Activated CD4-positive, alpha-beta memory T cell treated with anti-CD3 and anti-CD28 coated beads, Interleukin-2, amount 10 ng/mL, durations not matched to agents 7 days and 5 days (primary cell): ENCODE measurements around the gene PPP1R12B. TPM values are rescaled to one million over a fixed set of nuclear protein-coding genes. Genes with fewer than 3 reads are reported as not detected.

Experiments used
- CTCF ChIA-PET: fragments of 350-600 bp; sonication (Branson Sonifier 250); formaldehyde crosslinking; loops from one replicate; lab custom pipeline; 2021; ENCODE audit warnings: antibody characterized with exemption, inconsistent platforms; lab: Charles Lee
- POLR2A ChIA-PET: fragments of 350-600 bp; sonication (Branson Sonifier 250); formaldehyde crosslinking; loops from one replicate; lab custom pipeline; 2021; ENCODE audit warnings: antibody characterized with exemption; lab: Charles Lee
- DNase-seq: peaks from one replicate; pipeline ENCODE4 v3.0.0-alpha.2; 2020
- H3K27ac Mint-ChIP-seq: one replicate; pipeline ENCODE4 v1.8.0; 2021; ENCODE audit warnings: mild to moderate bottlenecking, mixed read lengths
- H3K27me3 Mint-ChIP-seq: one replicate; pipeline ENCODE4 v1.8.0; 2021; ENCODE audit warnings: mixed read lengths
- H3K36me3 Mint-ChIP-seq: one replicate; pipeline ENCODE4 v1.8.0; 2021; ENCODE audit warnings: low read depth, mixed read lengths
- H3K4me1 Mint-ChIP-seq: one replicate; pipeline ENCODE4 v1.8.0; 2021; ENCODE audit warnings: mixed read lengths
- H3K4me3 Mint-ChIP-seq: one replicate; pipeline ENCODE4 v1.8.0; 2021; ENCODE audit warnings: mild to moderate bottlenecking, mixed read lengths
- H3K9me3 Mint-ChIP-seq: one replicate; pipeline ENCODE4 v1.8.0; 2021; ENCODE audit warnings: mixed read lengths
- total RNA-seq, 2 experiments: library from RNA; stranded (reverse); gene quantifications; one replicate each; pipeline ENCODE4 v1.2.3, GENCODE V29; 2021

The PPP1R12B gene
- total RNA-seq, 2 experiments from 2014 or later = 16.7 to 20.0 TPM

GRCh38 chr1:202561726-202562443 is 213.4 kb downstream of the PPP1R12B start:
- Mint-ChIP-seq H3K9me3 (no peaks in the 10 kb centered on the region), H3K27ac (no peak overlapping the region), H3K4me1 (peaks cover 13% of the 10 kb centered on the region), H3K36me3 (no peaks in the 10 kb centered on the region), H3K4me3 (no peak overlapping the region), H3K27me3 (no peaks in the 10 kb centered on the region)
- DNase-seq = no peak
- ChIA-PET POLR2A (no interaction called here), CTCF (interaction anchor here (0.6 to 1.5 kb wide), 4 partner anchors 9 to 382 kb away, joined by 3 to 4 read pairs (median 4); no protein-coding TSS in a partner anchor)

- Mint-ChIP-seq H3K9me3 (no peaks in the 10 kb centered on the region), H3K4me3 (no peak overlapping the region), H3K4me1 (peaks cover 17% of the 10 kb centered on the region), H3K27me3 (no peaks in the 10 kb centered on the region), H3K36me3 (no peaks in the 10 kb centered on the region), H3K27ac (no peak overlapping the region)
- POLR2A ChIA-PET = no interaction called here
- no peak for DNase-seq
- CTCF ChIA-PET = interaction anchor here (1.3 kb wide), 1 partner anchor 10 kb away, joined by 3 read pairs; no protein-coding TSS in a partner anchor
Observed at GRCh38 chr1:202562444-202563060, 214.1 kb downstream of the PPP1R12B start.

GRCh38 chr1:202563818-202564217 is 215.3 kb downstream of the PPP1R12B start:
- Mint-ChIP-seq H3K4me1 (peaks cover 17% of the 10 kb centered on the region), H3K4me3 (no peak overlapping the region), H3K27me3 (no peaks in the 10 kb centered on the region), H3K9me3 (no peaks in the 10 kb centered on the region), H3K36me3 (no peaks in the 10 kb centered on the region), H3K27ac (no peak overlapping the region)
- POLR2A ChIA-PET = no interaction called here
- DNase-seq = no peak
- CTCF ChIA-PET = no interaction called here

- ChIA-PET POLR2A (no interaction called here), CTCF (interaction anchor here (0.6 to 1.2 kb wide), 2 partner anchors 9 to 17 kb away, joined by 3 read pairs; no protein-coding TSS in a partner anchor)
- H3K4me1 Mint-ChIP-seq = peaks cover 17% of the 10 kb centered on the region
- H3K27ac Mint-ChIP-seq = no peak overlapping the region
- no peak overlapping the region for H3K4me3 Mint-ChIP-seq
- H3K36me3 Mint-ChIP-seq = peaks cover 2% of the 10 kb centered on the region
- no peak for DNase-seq
- H3K27me3 Mint-ChIP-seq = no peaks in the 10 kb centered on the region
- H3K9me3 Mint-ChIP-seq = no peaks in the 10 kb centered on the region
Observed at GRCh38 chr1:202564958-202565495, 216.5 kb downstream of the PPP1R12B start.

GRCh38 chr1:202565890-202566602 is 217.5 kb downstream of the PPP1R12B start:
- ChIA-PET CTCF (interaction anchor here (1.2 to 1.3 kb wide), 2 partner anchors 8 to 216 kb away, joined by 3 read pairs; no protein-coding TSS in a partner anchor), POLR2A (no interaction called here)
- no peak overlapping the region for H3K27ac Mint-ChIP-seq
- H3K9me3 Mint-ChIP-seq = no peaks in the 10 kb centered on the region
- H3K27me3 Mint-ChIP-seq = no peaks in the 10 kb centered on the region
- no peak overlapping the region for H3K4me3 Mint-ChIP-seq
- peaks cover 17% of the 10 kb centered on the region for H3K4me1 Mint-ChIP-seq
- H3K36me3 Mint-ChIP-seq = peaks cover 2% of the 10 kb centered on the region
- no peak for DNase-seq

- peaks cover 12% of the 10 kb centered on the region for H3K4me1 Mint-ChIP-seq
- POLR2A ChIA-PET = no interaction called here
- H3K9me3 Mint-ChIP-seq = no peaks in the 10 kb centered on the region
- no peak for DNase-seq
- CTCF ChIA-PET = interaction anchor here (1.1 kb wide), 1 partner anchor 152 kb away, joined by 4 read pairs; no protein-coding TSS in a partner anchor
- H3K36me3 Mint-ChIP-seq = peaks cover 2% of the 10 kb centered on the region
- H3K4me3 Mint-ChIP-seq = no peak overlapping the region
- no peak overlapping the region for H3K27ac Mint-ChIP-seq
- no peaks in the 10 kb centered on the region for H3K27me3 Mint-ChIP-seq
Observed at GRCh38 chr1:202567738-202568137, 219.2 kb downstream of the PPP1R12B start.

- ChIA-PET CTCF (interaction anchor here (1.1 to 1.6 kb wide), 2 partner anchors 151 to 227 kb away, joined by 4 read pairs; partner anchors contain the start of gene UBE2T), POLR2A (no interaction called here)
- Mint-ChIP-seq H3K4me1 (peaks cover 12% of the 10 kb centered on the region), H3K36me3 (peaks cover 2% of the 10 kb centered on the region), H3K4me3 (no peak overlapping the region), H3K9me3 (no peaks in the 10 kb centered on the region), H3K27ac (no peak overlapping the region), H3K27me3 (no peaks in the 10 kb centered on the region)
- DNase-seq = no peak
Observed at GRCh38 chr1:202568410-202568809, 219.9 kb downstream of the PPP1R12B start.

- no peaks in the 10 kb centered on the region for H3K27me3 Mint-ChIP-seq
- ChIA-PET POLR2A (no interaction called here), CTCF (interaction anchor here (0.5 to 1.6 kb wide), 3 partner anchors 151 to 1730 kb away, joined by 4 read pairs; partner anchors contain the start of gene UBE2T)
- H3K4me3 Mint-ChIP-seq = no peak overlapping the region
- H3K27ac Mint-ChIP-seq = no peak overlapping the region
- H3K9me3 Mint-ChIP-seq = no peaks in the 10 kb centered on the region
- DNase-seq = no peak
- peaks cover 2% of the 10 kb centered on the region for H3K36me3 Mint-ChIP-seq
- peaks cover 12% of the 10 kb centered on the region for H3K4me1 Mint-ChIP-seq
Observed at GRCh38 chr1:202568826-202569225, 220.3 kb downstream of the PPP1R12B start.

GRCh38 chr1:202569393-202570322 is 221.2 kb downstream of the PPP1R12B start:
- H3K27ac Mint-ChIP-seq = no peak overlapping the region

GRCh38 chr1:202571719-202572339 is 223.3 kb downstream of the PPP1R12B start:
- CTCF ChIA-PET = interaction anchor here (0.7 to 2.2 kb wide), 15 partner anchors 9 to 285 kb away, joined by 3 to 7 read pairs (median 4); partner anchors contain the start of gene UBE2T
- DNase-seq = peak; percentile 35
- Mint-ChIP-seq H3K9me3 (no peaks in the 10 kb centered on the region), H3K27me3 (no peaks in the 10 kb centered on the region), H3K27ac (no peak overlapping the region), H3K36me3 (peaks cover 2% of the 10 kb centered on the region), H3K4me3 (no peak overlapping the region), H3K4me1 (peaks cover 3% of the 10 kb centered on the region)
- POLR2A ChIA-PET = interaction anchor here (1.0 kb wide), 1 partner anchor 107 kb away, joined by 3 read pairs; no protein-coding TSS in a partner anchor

More at GRCh38 chr1:202569393-202570322, 221.2 kb downstream of the PPP1R12B start:
- H3K4me1 Mint-ChIP-seq = peaks cover 12% of the 10 kb centered on the region
- POLR2A ChIA-PET = no interaction called here
- no peaks in the 10 kb centered on the region for H3K9me3 Mint-ChIP-seq
- peaks cover 2% of the 10 kb centered on the region for H3K36me3 Mint-ChIP-seq
- DNase-seq = no peak
- H3K4me3 Mint-ChIP-seq = no peak overlapping the region
- H3K27me3 Mint-ChIP-seq = no peaks in the 10 kb centered on the region
- CTCF ChIA-PET = interaction anchor here (0.5 to 1.6 kb wide), 2 partner anchors 228 to 1731 kb away, joined by 4 read pairs; partner anchors contain the start of gene UBE2T

- H3K36me3 Mint-ChIP-seq = peaks cover 2% of the 10 kb centered on the region
- H3K27me3 Mint-ChIP-seq = no peaks in the 10 kb centered on the region
- H3K4me3 Mint-ChIP-seq = no peak overlapping the region
- POLR2A ChIA-PET = no interaction called here
- no peaks in the 10 kb centered on the region for H3K9me3 Mint-ChIP-seq
- H3K27ac Mint-ChIP-seq = no peak overlapping the region
- CTCF ChIA-PET = interaction anchor here (1.3 to 1.9 kb wide), 3 partner anchors 39 to 147 kb away, joined by 3 to 6 read pairs (median 5); no protein-coding TSS in a partner anchor
- H3K4me1 Mint-ChIP-seq = no peaks in the 10 kb centered on the region
- DNase-seq = no peak
Observed at GRCh38 chr1:202572867-202573266, 224.4 kb downstream of the PPP1R12B start.
